ENCODE measurements around the gene TLN1. TPM values are rescaled to one million over a fixed set of nuclear protein-coding genes. Genes with fewer than 3 reads are reported as not detected.
A peak's percentile ranks its signal among the peaks of the same experiment; 100 is the strongest.

TLN1 gene
- total and polyA plus RNA-seq, 2 experiments from 2014 or later = 96.0 to 178 TPM

DNA sequence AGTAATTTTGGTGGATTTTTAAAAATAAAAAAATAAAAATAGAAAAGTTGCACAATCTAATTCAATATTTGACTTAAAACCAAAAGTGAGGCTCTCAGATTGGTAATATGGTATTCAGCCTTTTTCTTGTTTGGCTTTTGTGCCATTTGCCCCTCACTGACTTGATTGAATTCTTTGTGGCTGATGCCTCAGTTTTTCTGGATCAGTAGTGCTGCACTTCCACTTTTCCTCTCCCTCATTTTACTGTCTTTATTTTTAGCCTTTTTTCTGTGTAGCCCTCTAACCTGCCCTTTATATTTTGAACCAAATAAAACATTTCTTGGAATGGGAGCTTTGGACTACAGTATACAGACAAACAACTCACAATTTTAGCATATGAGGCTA, 25.9 kb upstream of the TLN1 start:
- H3K36me3 ChIP-seq = peaks cover 5% of the 10 kb centered on the region
- peak overlapping the region; percentile 89 for H3K27ac ChIP-seq
- H3K9me3 ChIP-seq (ENCODE audit: low read depth) = no peaks in the 10 kb centered on the region
- no peaks in the 10 kb centered on the region for H3K27me3 ChIP-seq
- H3K4me1 ChIP-seq (ENCODE audit: low read depth) = peaks cover 6% of the 10 kb centered on the region
- DNase-seq (ENCODE audit: low read depth in 1 of 2, low spot score in 1 of 2) = no peak
- peak overlapping the region; percentile 72 for H3K4me3 ChIP-seq
- TF ChIP-seq, protein P1, sequence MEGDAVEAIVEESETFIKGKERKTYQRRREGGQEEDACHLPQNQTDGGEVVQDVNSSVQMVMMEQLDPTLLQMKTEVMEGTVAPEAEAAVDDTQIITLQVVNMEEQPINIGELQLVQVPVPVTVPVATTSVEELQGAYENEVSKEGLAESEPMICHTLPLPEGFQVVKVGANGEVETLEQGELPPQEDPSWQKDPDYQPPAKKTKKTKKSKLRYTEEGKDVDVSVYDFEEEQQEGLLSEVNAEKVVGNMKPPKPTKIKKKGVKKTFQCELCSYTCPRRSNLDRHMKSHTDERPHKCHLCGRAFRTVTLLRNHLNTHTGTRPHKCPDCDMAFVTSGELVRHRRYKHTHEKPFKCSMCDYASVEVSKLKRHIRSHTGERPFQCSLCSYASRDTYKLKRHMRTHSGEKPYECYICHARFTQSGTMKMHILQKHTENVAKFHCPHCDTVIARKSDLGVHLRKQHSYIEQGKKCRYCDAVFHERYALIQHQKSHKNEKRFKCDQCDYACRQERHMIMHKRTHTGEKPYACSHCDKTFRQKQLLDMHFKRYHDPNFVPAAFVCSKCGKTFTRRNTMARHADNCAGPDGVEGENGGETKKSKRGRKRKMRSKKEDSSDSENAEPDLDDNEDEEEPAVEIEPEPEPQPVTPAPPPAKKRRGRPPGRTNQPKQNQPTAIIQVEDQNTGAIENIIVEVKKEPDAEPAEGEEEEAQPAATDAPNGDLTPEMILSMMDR (IDR thresholded peaks at IDR 0.05; ENCODE audit: low read depth, low read length) = no peak

GRCh38 chr9:35757226-35757891, 25.4 kb upstream of the TLN1 start:
- peaks cover 10% of the 10 kb centered on the region for H3K36me3 ChIP-seq
- H3K4me1 ChIP-seq (ENCODE audit: low read depth) = peaks cover 6% of the 10 kb centered on the region
- DNase-seq (ENCODE audit: low read depth in 1 of 2, low spot score in 1 of 2) = peak in 1 of 2 donors; percentile 10
- H3K9me3 ChIP-seq (ENCODE audit: low read depth) = no peaks in the 10 kb centered on the region
- TF ChIP-seq, protein P1 (IDR thresholded peaks at IDR 0.05; ENCODE audit: low read depth, low read length) = no peak
- H3K4me3 ChIP-seq = peak overlapping the region; percentile 72
- H3K27me3 ChIP-seq = no peaks in the 10 kb centered on the region
- peak overlapping the region; percentile 89 for H3K27ac ChIP-seq

DNA sequence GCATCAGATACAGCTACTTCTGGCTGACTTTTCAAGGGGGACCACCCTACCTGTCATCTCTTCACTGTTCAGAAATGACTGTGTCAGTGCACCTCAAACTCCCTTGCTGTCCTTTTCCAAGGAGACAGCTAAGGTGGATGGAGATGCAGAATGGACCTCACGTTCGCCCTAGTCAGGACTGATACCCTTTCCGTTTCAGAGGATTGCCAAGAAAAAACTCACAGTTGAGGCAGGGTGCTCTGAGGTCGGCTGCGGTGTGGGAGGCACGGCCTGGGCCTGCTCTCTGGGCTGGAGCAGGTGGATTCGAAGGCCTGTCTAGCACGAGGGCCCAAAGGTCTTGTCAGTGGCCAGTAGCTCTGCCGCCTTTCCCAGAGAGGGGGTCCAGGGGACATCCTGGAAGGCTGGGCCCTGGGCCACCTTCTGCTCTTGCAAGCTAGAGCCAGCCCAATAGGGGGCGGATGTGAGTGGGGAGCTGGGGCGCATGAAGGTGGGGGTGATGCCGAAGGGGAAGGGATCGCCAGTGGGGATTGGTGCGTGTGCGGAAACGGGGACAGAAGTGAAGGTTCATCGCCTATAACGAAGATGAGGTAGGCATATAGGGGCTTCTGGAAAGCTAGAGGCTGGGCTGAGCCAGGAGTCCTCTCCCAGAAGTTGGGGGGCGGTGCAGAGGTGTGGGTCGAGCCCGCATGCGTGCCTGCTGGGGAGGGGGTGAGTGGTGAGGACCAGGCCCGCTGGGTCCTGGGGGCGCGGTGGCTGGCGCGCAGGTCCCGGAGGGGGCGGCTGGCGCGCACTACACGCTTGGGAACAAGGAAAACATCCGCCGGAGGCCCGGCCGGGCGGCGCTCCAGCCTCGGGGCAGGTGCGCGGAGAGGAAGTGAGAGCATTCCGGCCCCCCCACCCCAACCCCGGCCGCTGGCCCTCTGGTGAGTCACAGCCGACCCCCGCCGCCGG, 24.6 kb upstream of the TLN1 start:
- peak; percentile 26 to 64 for DNase-seq (ENCODE audit: low read depth in 1 of 2, low spot score in 1 of 2)
- Histone ChIP-seq H3K27me3 (no peaks in the 10 kb centered on the region), H3K4me1 (ENCODE audit: low read depth) (peaks cover 6% of the 10 kb centered on the region), H3K4me3 (peak overlapping the region; percentile 72), H3K36me3 (peaks cover 17% of the 10 kb centered on the region), H3K27ac (peak overlapping the region; percentile 89), H3K9me3 (ENCODE audit: low read depth) (no peaks in the 10 kb centered on the region)
- TF ChIP-seq, protein P1 (IDR thresholded peaks at IDR 0.05; ENCODE audit: low read depth, low read length) = peak; percentile 59

DNA sequence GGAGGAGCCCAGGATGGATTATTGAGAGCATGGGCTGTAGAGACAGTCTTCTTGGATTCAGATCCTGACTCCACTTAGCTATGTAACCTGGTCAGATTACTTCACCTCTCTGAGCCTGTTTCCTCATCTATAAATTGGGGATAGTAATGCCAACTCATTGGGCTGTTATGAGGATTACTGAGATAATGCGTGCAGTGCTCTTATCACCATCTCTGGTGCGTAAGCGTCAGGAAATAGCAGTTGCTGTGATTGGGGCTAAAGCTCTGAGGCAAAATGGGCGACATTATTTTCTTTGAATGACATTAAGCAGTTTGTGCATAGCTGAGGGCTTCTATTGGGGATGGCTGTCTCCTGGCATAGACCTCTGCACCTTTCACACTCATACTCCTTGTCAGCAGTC, 23.1 kb upstream of the TLN1 start:
- Histone ChIP-seq H3K9me3 (ENCODE audit: low read depth) (no peaks in the 10 kb centered on the region), H3K36me3 (peaks cover 18% of the 10 kb centered on the region), H3K27me3 (no peaks in the 10 kb centered on the region), H3K4me1 (ENCODE audit: low read depth) (peaks cover 7% of the 10 kb centered on the region), H3K4me3 (no peak overlapping the region), H3K27ac (no peak overlapping the region)
- DNase-seq (ENCODE audit: low read depth in 1 of 2, low spot score in 1 of 2) = no peak
- TF ChIP-seq, protein P1 (IDR thresholded peaks at IDR 0.05; ENCODE audit: low read depth, low read length) = no peak

- no peak for DNase-seq (ENCODE audit: low read depth in 1 of 2, low spot score in 1 of 2)
- H3K27me3 ChIP-seq = no peaks in the 10 kb centered on the region
- TF ChIP-seq, protein P1 (IDR thresholded peaks at IDR 0.05; ENCODE audit: low read depth, low read length) = peak; percentile 2
- peaks cover 10% of the 10 kb centered on the region for H3K4me1 ChIP-seq (ENCODE audit: low read depth)
- H3K9me3 ChIP-seq (ENCODE audit: low read depth) = no peaks in the 10 kb centered on the region
- no peak within 1 kb of the TSS for H3K27ac ChIP-seq
- H3K36me3 ChIP-seq = peaks cover 18% of the 10 kb centered on the region
- H3K4me3 ChIP-seq = no peak within 1 kb of the TSS
These were observed 22.3 kb upstream of the TLN1 start, which contains the start of gene MSMP for GRCh38 chr9:35754264-35754663. TSS of gene MSMP (minus strand) at chr9:35754276. CDS start at chr9:35754129, 147 bp downstream.

Data from cardiac muscle cell (in vitro differentiated cells and primary cell).